PC-3 (cell line): ENCODE data around the gene GPR137C. TPM values are rescaled to one million over a fixed set of nuclear protein-coding genes. Genes with fewer than 3 reads are reported as not detected.

Experiments used
- ATAC-seq: fragments of 200-7000 bp; cut with Tn5 transposase; 2 replicates; pipeline ENCODE4 v1.9.1; 2020; ENCODE audit warnings: mild to moderate bottlenecking, moderate library complexity
- BruUV-seq: library from RNA; stranded (reverse); fragments of 400-500 nt; replicated peaks from 2 replicates; lab custom pipeline; 2021; lab: Mats Ljungman, UMichigan
- CTCF ChIA-PET: fragments of 300-600 bp; sonication (Branson Sonifier 250); formaldehyde crosslinking; loops from one replicate; lab custom pipeline; 2022; ENCODE audit warnings: antibody characterized with exemption; lab: Charles Lee
- POLR2A ChIA-PET: fragments of 300-600 bp; sonication (Branson Sonifier 250); formaldehyde crosslinking; loops from one replicate; lab custom pipeline; 2022; ENCODE audit warnings: antibody characterized with exemption; ENCODE audit not compliant: unreplicated experiment; lab: Charles Lee
- DNase-seq: peaks from one replicate; pipeline ENCODE4 v3.0.0-alpha.2; 2015
- H2AFZ ChIP-seq: fragments of 300-600 bp; sonication (generic); 2 replicates; pipeline ENCODE4 v1.6.0; 2016; ENCODE audit warnings: antibody characterized with exemption, low read length
- H3F3A ChIP-seq: fragments of 300-600 bp; sonication (generic); one replicate; pipeline ENCODE4 v1.6.0; 2017; ENCODE audit warnings: antibody characterized with exemption, low read length, control low read depth, mild to moderate bottlenecking; ENCODE audit not compliant: unreplicated experiment
- H3K27ac ChIP-seq: fragments of 300-600 bp; sonication (generic); 2 replicates; pipeline ENCODE4 v1.5.1; 2016; ENCODE audit warnings: mild to moderate bottlenecking, low read length
- H3K27me3 ChIP-seq: fragments of 300-600 bp; sonication (generic); 2 replicates; pipeline ENCODE4 v1.6.1; 2016; ENCODE audit warnings: low read length, mixed read lengths
- H3K36me3 ChIP-seq: fragments of 300-600 bp; sonication (generic); 2 replicates; pipeline ENCODE4 v1.6.1; 2016; ENCODE audit warnings: low read depth, mixed run types, low read length, mixed read lengths
- H3K4me1 ChIP-seq: fragments of 300-600 bp; sonication (generic); 2 replicates; pipeline ENCODE4 v1.5.1; 2016; ENCODE audit warnings: low read length; ENCODE audit not compliant: insufficient read depth
- H3K4me2 ChIP-seq: fragments of 300-600 bp; sonication (generic); 2 replicates; pipeline ENCODE4 v1.6.0; 2016; ENCODE audit warnings: low read length
- H3K4me3 ChIP-seq: fragments of 300-600 bp; sonication (generic); 2 replicates; pipeline ENCODE4 v1.5.1; 2016; ENCODE audit warnings: mild to moderate bottlenecking, low read length, mixed read lengths
- H3K79me2 ChIP-seq: fragments of 300-600 bp; sonication (generic); 2 replicates; pipeline ENCODE4 v1.6.1; 2017; ENCODE audit warnings: low read length, mixed read lengths
- H3K9ac ChIP-seq: fragments of 300-600 bp; sonication (generic); 2 replicates; pipeline ENCODE4 v1.6.0; 2016; ENCODE audit warnings: mild to moderate bottlenecking, low read length
- H3K9me2 ChIP-seq: fragments of 300-600 bp; sonication (generic); replicated peaks from 2 replicates; pipeline ENCODE4 v1.6.1; 2016; ENCODE audit warnings: mixed run types, low read length, mixed read lengths
- H3K9me3 ChIP-seq: fragments of 300-600 bp; sonication (generic); 2 replicates; pipeline ENCODE4 v1.6.1; 2016; ENCODE audit warnings: low read length, mixed read lengths
- H4K20me1 ChIP-seq: fragments of 300-600 bp; sonication (generic); 2 replicates; pipeline ENCODE4 v1.6.1; 2016; ENCODE audit warnings: low read length, mixed read lengths
- CTCF ChIP-seq: fragments of 300-600 bp; sonication (generic); conservative IDR thresholded peaks from 2 replicates; pipeline ENCODE4 v1.5.1; 2017; ENCODE audit warnings: antibody characterized with exemption, low read depth, mild to moderate bottlenecking, low read length
- EZH2 ChIP-seq: fragments of 300-600 bp; sonication (generic); IDR thresholded peaks from one replicate; pipeline ENCODE4 v1.6.1; 2017; ENCODE audit warnings: antibody characterized with exemption, mild to moderate bottlenecking, low read length; ENCODE audit not compliant: unreplicated experiment
- EZH2phosphoT487 ChIP-seq: fragments of 300-600 bp; sonication (generic); IDR thresholded peaks from 2 replicates; pipeline ENCODE4 v1.6.1; 2018; ENCODE audit warnings: mild to moderate bottlenecking, antibody characterized with exemption, low read length, borderline replicate concordance
- intact Hi-C: fragments of 100-400 bp; cut with micrococcal nuclease; formaldehyde crosslinking; loops from 2 replicates; pipeline ENCODE4 v1.9.0; 2023
- total RNA-seq: library from RNA; depleted of rRNA; stranded (reverse); fragments of >200 nt; gene quantifications from 2 replicates; pipeline ENCODE4 v1.2.3, GENCODE V29; 2014

Gene GPR137C
- total RNA-seq, 1 experiment from 2014 or later = 0.91 TPM

DNA sequence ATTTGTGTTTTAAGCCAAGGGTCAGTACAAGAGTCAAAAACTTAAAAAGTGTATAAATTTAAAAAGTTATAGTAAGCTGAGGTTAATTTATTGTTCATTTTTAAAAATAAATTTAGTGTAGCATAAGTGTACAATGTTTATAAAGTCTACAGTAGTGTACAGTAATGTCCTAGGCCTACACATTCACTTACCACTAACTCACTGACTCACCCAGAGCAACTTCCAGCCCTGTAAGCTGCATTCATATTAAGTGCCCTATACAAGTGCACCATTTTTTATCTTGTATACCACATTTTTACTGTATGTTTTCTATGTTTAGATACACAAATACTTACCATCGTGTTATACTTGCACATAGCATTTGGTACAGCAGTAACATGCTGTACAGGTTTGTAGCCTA, 37.7 kb downstream of the GPR137C start:
- Histone ChIP-seq H3K4me2 (no peak overlapping the region), H3K4me1 (no peaks in the 10 kb centered on the region), H3K36me3 (no peaks in the 10 kb centered on the region), H3K4me3 (no peak overlapping the region), H3K9ac (no peak overlapping the region), H3K79me2 (no peaks in the 10 kb centered on the region), H3F3A (no peaks in the 10 kb centered on the region), H3K9me3 (no peaks in the 10 kb centered on the region), H2AFZ (no peak overlapping the region), H4K20me1 (no peaks in the 10 kb centered on the region), H3K27me3 (no peaks in the 10 kb centered on the region), H3K9me2 (no peaks in the 10 kb centered on the region), H3K27ac (no peak overlapping the region)
- CTCF ChIA-PET = no interaction called here
- TF ChIP-seq EZH2 (no peak), EZH2phosphoT487 (no peak), CTCF (no peak)
- POLR2A ChIA-PET = no interaction called here
- intact Hi-C loops = no loop called here
- no TSS peak for BruUV-seq
- DNase-seq (no peak), ATAC-seq (peak; percentile 67)

DNA sequence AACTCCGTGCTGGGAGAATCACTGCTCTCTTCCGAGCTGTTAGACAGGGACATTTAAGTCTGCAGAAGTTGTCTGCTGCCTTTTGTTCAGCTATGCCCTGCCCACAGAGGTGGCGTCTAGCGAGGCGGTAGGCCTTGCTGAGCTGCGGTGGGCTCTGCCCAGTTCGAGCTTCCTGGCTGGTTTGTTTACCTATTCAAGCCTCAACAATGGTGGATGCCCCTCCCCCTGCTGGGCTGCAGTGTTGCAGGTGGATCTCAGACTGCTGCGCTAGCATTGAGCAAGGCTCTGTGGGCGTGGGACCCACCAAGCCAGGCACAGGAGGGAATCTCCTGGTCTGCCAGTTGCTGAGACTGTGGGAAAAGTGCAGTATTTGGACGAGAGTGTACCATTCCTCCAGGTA, 43.7 kb downstream of the GPR137C start:
- intact Hi-C loops = no loop called here
- Histone ChIP-seq H4K20me1 (no peaks in the 10 kb centered on the region), H3K27ac (no peak overlapping the region), H3K4me1 (no peaks in the 10 kb centered on the region), H3K9me2 (no peaks in the 10 kb centered on the region), H3K4me3 (no peak overlapping the region), H3K27me3 (no peaks in the 10 kb centered on the region), H3K79me2 (no peaks in the 10 kb centered on the region), H3F3A (no peaks in the 10 kb centered on the region), H2AFZ (no peak overlapping the region), H3K9me3 (no peaks in the 10 kb centered on the region), H3K9ac (no peak overlapping the region), H3K4me2 (no peak overlapping the region), H3K36me3 (no peaks in the 10 kb centered on the region)
- BruUV-seq = no TSS peak
- TF ChIP-seq CTCF (no peak), EZH2 (no peak), EZH2phosphoT487 (no peak)
- DNase-seq = no peak
- POLR2A ChIA-PET = no interaction called here
- CTCF ChIA-PET = no interaction called here
- no peak for ATAC-seq

- ChIA-PET CTCF (no interaction called here), POLR2A (no interaction called here)
- no peaks in the 10 kb centered on the region for H3K27me3 ChIP-seq
- no peaks in the 10 kb centered on the region for H3F3A ChIP-seq
- H3K4me1 ChIP-seq = no peaks in the 10 kb centered on the region
- no peak overlapping the region for H3K4me3 ChIP-seq
- ATAC-seq = peak; percentile 67
- BruUV-seq = no TSS peak
- H3K36me3 ChIP-seq = no peaks in the 10 kb centered on the region
- H3K27ac ChIP-seq = no peak overlapping the region
- TF ChIP-seq CTCF (no peak), EZH2phosphoT487 (no peak), EZH2 (no peak)
- intact Hi-C loops = no loop called here
- H2AFZ ChIP-seq = no peak overlapping the region
- no peaks in the 10 kb centered on the region for H3K9me3 ChIP-seq
- H3K79me2 ChIP-seq = no peaks in the 10 kb centered on the region
- no peak overlapping the region for H3K9ac ChIP-seq
- no peak overlapping the region for H3K4me2 ChIP-seq
- DNase-seq = peak; percentile 47
- H4K20me1 ChIP-seq = no peaks in the 10 kb centered on the region
- H3K9me2 ChIP-seq = no peaks in the 10 kb centered on the region
Observed at GRCh38 chr14:52596861-52597260, 44.2 kb downstream of the GPR137C start.
